Spinal cord (tissue), 10 donors: Measurements from ENCODE around the gene ARHGAP26. TPM values are rescaled to one million over a fixed set of nuclear protein-coding genes. Genes with fewer than 3 reads are reported as not detected.

ENCODE experiments used
- DNase-seq, 6 donors: peaks; one replicate each; pipeline versions ENCODE4 v3.0.0 to v3.0.0-alpha.2; 2013 to 2015; ENCODE audit warnings: low spot score in 6 of 6, low read depth in 4 of 6
- H3K27ac ChIP-seq: one replicate; pipeline ENCODE4 v1.5.1; 2013; ENCODE audit warnings: low read depth, low read length, control low read depth
- H3K27me3 ChIP-seq: one replicate; pipeline ENCODE4 v1.6.1; 2013; ENCODE audit warnings: low read length; ENCODE audit not compliant: control insufficient read depth, insufficient read depth
- H3K36me3 ChIP-seq: one replicate; pipeline ENCODE4 v1.6.1; 2013; ENCODE audit warnings: low read length; ENCODE audit not compliant: control insufficient read depth, insufficient read depth
- H3K4me1 ChIP-seq: one replicate; pipeline ENCODE4 v1.6.1; 2013; ENCODE audit warnings: low read length; ENCODE audit not compliant: control insufficient read depth, insufficient read depth
- H3K4me3 ChIP-seq: one replicate; pipeline ENCODE4 v1.5.1; 2013; ENCODE audit warnings: low read depth, low read length, control low read depth
- H3K9me3 ChIP-seq: one replicate; pipeline ENCODE4 v1.6.1; 2013; ENCODE audit warnings: low read length; ENCODE audit not compliant: control insufficient read depth, insufficient read depth
- WGBS: methylation state at CpG from one replicate; pipeline ENCODE4 v1.1.5; 2013; ENCODE audit warnings: missing lambda C conversion rate; ENCODE audit not compliant: insufficient coverage; 5-methylcytosine and 5-hydroxymethylcytosine counted together
- polyA plus RNA-seq, 2 donors: library from polyadenylated mRNA; unstranded; fragments of 120-200 nt; gene quantifications; one replicate each; pipeline ENCODE4 v1.2.1, GENCODE V29; 2013; ENCODE audit not compliant: insufficient read length in 2 of 2
- total RNA-seq, 2 donors: library from RNA; depleted of rRNA in 1 of 2; stranded (reverse); fragments of 120-200 nt in 1 of 2; fragments of >200 nt in 1 of 2; gene quantifications; one replicate each; pipeline versions ENCODE4 v1.2.3 to v1.2.4, GENCODE V29; 2013 to 2014
- donor health status: healthy.

The ARHGAP26 gene
- total and polyA plus RNA-seq, 4 donors: 21.9 to 39.7 (median 22.4) TPM

GRCh38 chr5:143014017-143014651 lies 244.0 kb downstream of the ARHGAP26 start:
- Histone ChIP-seq H3K4me3 (no peak overlapping the region), H3K9me3 (no peaks in the 10 kb centered on the region), H3K27ac (no peak overlapping the region), H3K27me3 (no peaks in the 10 kb centered on the region), H3K36me3 (peaks cover 3% of the 10 kb centered on the region), H3K4me1 (no peaks in the 10 kb centered on the region)
- DNase-seq: no peak
- WGBS: 71% methylated on average over 9 of the region's 12 CpGs

GRCh38 chr5:143016777-143017516 lies 246.8 kb downstream of the ARHGAP26 start:
- Histone ChIP-seq H3K4me1 (no peaks in the 10 kb centered on the region), H3K9me3 (no peaks in the 10 kb centered on the region), H3K4me3 (no peak overlapping the region), H3K27ac (no peak overlapping the region), H3K27me3 (no peaks in the 10 kb centered on the region), H3K36me3 (peaks cover 3% of the 10 kb centered on the region)
- WGBS: 22% methylated on average over 4 of the region's 5 CpGs
- DNase-seq: peak in 2 of 6 donors; percentile 47 to 73

GRCh38 chr5:143017541-143017940 lies 247.4 kb downstream of the ARHGAP26 start:
- Histone ChIP-seq H3K4me3 (no peak overlapping the region), H3K27me3 (no peaks in the 10 kb centered on the region), H3K4me1 (no peaks in the 10 kb centered on the region), H3K9me3 (no peaks in the 10 kb centered on the region), H3K27ac (peak overlapping the region; percentile 19), H3K36me3 (peaks cover 3% of the 10 kb centered on the region)
- WGBS: no CpG with 5 or more reads among the region's 1 CpG
- DNase-seq: peak in 1 of 6 donors; percentile 73

- Histone ChIP-seq H3K36me3 (peaks cover 3% of the 10 kb centered on the region), H3K4me3 (no peak overlapping the region), H3K4me1 (peaks cover 3% of the 10 kb centered on the region), H3K9me3 (no peaks in the 10 kb centered on the region), H3K27me3 (no peaks in the 10 kb centered on the region), H3K27ac (no peak overlapping the region)
- no CpG with 5 or more reads among the region's 1 CpG for WGBS
- DNase-seq: no peak
These were observed 247.8 kb downstream of the ARHGAP26 start for GRCh38 chr5:143017992-143018391.

- Histone ChIP-seq H3K36me3 (no peaks in the 10 kb centered on the region), H3K27me3 (no peaks in the 10 kb centered on the region), H3K9me3 (no peaks in the 10 kb centered on the region), H3K4me1 (peaks cover 15% of the 10 kb centered on the region), H3K27ac (no peak overlapping the region), H3K4me3 (no peak overlapping the region)
- WGBS: 100% methylated on average over 1 of the region's 4 CpGs
- DNase-seq: no peak
These were observed 249.0 kb downstream of the ARHGAP26 start for GRCh38 chr5:143019157-143019556.

- Histone ChIP-seq H3K27ac (no peak overlapping the region), H3K4me1 (peaks cover 17% of the 10 kb centered on the region), H3K36me3 (no peaks in the 10 kb centered on the region), H3K4me3 (no peak overlapping the region), H3K27me3 (no peaks in the 10 kb centered on the region), H3K9me3 (no peaks in the 10 kb centered on the region)
- DNase-seq: no peak
- 94% methylated on average over 2 of the region's 7 CpGs for WGBS
These were observed 249.7 kb downstream of the ARHGAP26 start for GRCh38 chr5:143019614-143020515.

- Histone ChIP-seq H3K27ac (no peak overlapping the region), H3K4me3 (no peak overlapping the region), H3K4me1 (peaks cover 17% of the 10 kb centered on the region), H3K27me3 (no peaks in the 10 kb centered on the region), H3K36me3 (no peaks in the 10 kb centered on the region), H3K9me3 (no peaks in the 10 kb centered on the region)
- DNase-seq: no peak
- no CpG with 5 or more reads among the region's 2 CpGs for WGBS
These were observed 251.4 kb downstream of the ARHGAP26 start for GRCh38 chr5:143021595-143021994.

- Histone ChIP-seq H3K4me1 (peaks cover 17% of the 10 kb centered on the region), H3K36me3 (no peaks in the 10 kb centered on the region), H3K4me3 (no peak overlapping the region), H3K9me3 (no peaks in the 10 kb centered on the region), H3K27me3 (no peaks in the 10 kb centered on the region), H3K27ac (peak overlapping the region; percentile 10)
- 33% methylated on average over 5 of the region's 10 CpGs for WGBS
- DNase-seq: peak in 1 of 6 donors; percentile 70
These were observed 253.4 kb downstream of the ARHGAP26 start for GRCh38 chr5:143023411-143024096.

GRCh38 chr5:143024228-143024920 lies 254.2 kb downstream of the ARHGAP26 start:
- no peak overlapping the region for H3K27ac ChIP-seq

More at GRCh38 chr5:143024228-143024920, 254.2 kb downstream of the ARHGAP26 start:
- DNase-seq: no peak
- WGBS: 14% methylated on average over 1 of the region's 5 CpGs
- no peaks in the 10 kb centered on the region for H3K9me3 ChIP-seq
- no peaks in the 10 kb centered on the region for H3K27me3 ChIP-seq
- H3K36me3 ChIP-seq: no peaks in the 10 kb centered on the region
- peaks cover 17% of the 10 kb centered on the region for H3K4me1 ChIP-seq
- H3K4me3 ChIP-seq: no peak overlapping the region
